Measurements from ENCODE around the gene CHST8.

DNA sequence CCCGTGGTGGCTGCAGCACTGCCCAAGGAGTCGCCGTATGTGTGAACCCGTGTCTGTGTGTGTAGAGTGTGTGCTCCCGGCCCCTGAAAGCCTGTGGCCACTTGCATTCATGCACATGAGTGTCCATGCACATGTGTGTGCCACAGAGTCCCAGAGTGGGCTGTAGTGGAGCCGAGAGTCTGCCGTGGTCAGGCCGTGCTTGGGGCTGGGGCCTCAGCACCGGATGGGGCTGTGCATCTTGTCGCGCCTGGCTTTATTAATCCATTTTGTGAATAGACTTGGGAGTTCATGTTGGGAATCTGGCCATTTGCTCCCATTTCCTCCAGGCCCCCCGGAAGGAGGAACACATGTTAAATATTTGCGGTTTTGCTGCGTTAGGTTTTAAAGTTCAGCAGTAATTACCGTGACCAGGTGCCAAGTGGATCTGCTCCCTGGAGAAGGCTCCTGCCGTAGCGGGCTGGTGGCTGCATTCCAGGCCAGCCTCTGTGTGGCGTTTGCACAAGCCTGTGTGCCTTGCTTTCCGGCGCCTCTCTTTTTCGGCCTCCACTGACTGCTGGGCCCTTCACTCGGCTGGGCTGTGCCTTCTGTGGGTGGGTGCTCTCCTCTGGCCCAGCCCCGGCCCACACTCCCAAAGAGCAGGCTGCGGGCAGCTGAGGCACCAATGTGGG is 105.7 kb downstream of the CHST8 start:
- TF ChIP-seq, protein P1, sequence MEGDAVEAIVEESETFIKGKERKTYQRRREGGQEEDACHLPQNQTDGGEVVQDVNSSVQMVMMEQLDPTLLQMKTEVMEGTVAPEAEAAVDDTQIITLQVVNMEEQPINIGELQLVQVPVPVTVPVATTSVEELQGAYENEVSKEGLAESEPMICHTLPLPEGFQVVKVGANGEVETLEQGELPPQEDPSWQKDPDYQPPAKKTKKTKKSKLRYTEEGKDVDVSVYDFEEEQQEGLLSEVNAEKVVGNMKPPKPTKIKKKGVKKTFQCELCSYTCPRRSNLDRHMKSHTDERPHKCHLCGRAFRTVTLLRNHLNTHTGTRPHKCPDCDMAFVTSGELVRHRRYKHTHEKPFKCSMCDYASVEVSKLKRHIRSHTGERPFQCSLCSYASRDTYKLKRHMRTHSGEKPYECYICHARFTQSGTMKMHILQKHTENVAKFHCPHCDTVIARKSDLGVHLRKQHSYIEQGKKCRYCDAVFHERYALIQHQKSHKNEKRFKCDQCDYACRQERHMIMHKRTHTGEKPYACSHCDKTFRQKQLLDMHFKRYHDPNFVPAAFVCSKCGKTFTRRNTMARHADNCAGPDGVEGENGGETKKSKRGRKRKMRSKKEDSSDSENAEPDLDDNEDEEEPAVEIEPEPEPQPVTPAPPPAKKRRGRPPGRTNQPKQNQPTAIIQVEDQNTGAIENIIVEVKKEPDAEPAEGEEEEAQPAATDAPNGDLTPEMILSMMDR (IDR thresholded peaks at IDR 0.05; ENCODE audit: insufficient read depth, low read length, poor library complexity, severe bottlenecking) = no peak
- TF ChIP-seq EZH2phosphoT487 (conservative IDR thresholded peaks at IDR 0.05; ENCODE audit: low read length) = no peak
